Endothelial cell of umbilical vein (primary cell): ENCODE results near the gene CD81. TPM values are rescaled to one million over a fixed set of nuclear protein-coding genes. Genes with fewer than 3 reads are reported as not detected.

Source experiments
- BruUV-seq: library from RNA; stranded (reverse); fragments of 400-500 nt; replicated peaks from 2 replicates; lab custom pipeline; 2021; lab: Mats Ljungman, UMichigan
- CTCF ChIA-PET: fragments of 300-600, 350-600 bp; sonication (Branson Sonifier 250); formaldehyde crosslinking; loops from one replicate; lab custom pipeline; 2021; ENCODE audit warnings: antibody characterized with exemption, inconsistent platforms; lab: Charles Lee
- POLR2A ChIA-PET: fragments of 300-600, 350-600 bp; sonication (Branson Sonifier 250); formaldehyde crosslinking; loops from one replicate; lab custom pipeline; 2021; ENCODE audit warnings: antibody characterized with exemption, inconsistent platforms; lab: Charles Lee
- DNase-seq: peaks from one replicate; pipeline ENCODE4 v3.0.0-alpha.2; 2011; ENCODE audit warnings: low read depth, low spot score
- FAIRE-seq: peaks from 2 replicates; lab custom pipeline; 2011; peaks lifted over from hg19 to GRCh38; lab: Jason Lieb, UNC
- H2AFZ ChIP-seq: 2 replicates; pipeline ENCODE4 v1.6.0; 2012; ENCODE audit warnings: low read depth, low read length, control low read depth, inconsistent platforms
- H3K27ac ChIP-seq: 2 replicates; pipeline ENCODE4 v1.5.1; 2011; ENCODE audit warnings: low read depth, mild to moderate bottlenecking, control low read depth, low read length, moderate library complexity; ENCODE audit not compliant: insufficient read depth
- H3K27me3 ChIP-seq, 2 experiments: 2 replicates each; pipeline versions ENCODE4 v1.6.0 to v1.6.1; 2011; ENCODE audit warnings: low read length in 2 of 2, mixed read lengths in 1 of 2; ENCODE audit not compliant: control insufficient read depth in 2 of 2, insufficient read depth in 2 of 2
- H3K36me3 ChIP-seq, 2 experiments: 2 replicates in 1 of 2; 3 replicates in 1 of 2; pipeline ENCODE4 v1.5.1; 2011; ENCODE audit warnings: low read length in 2 of 2, mild to moderate bottlenecking in 1 of 2, moderate library complexity in 1 of 2; ENCODE audit not compliant: control insufficient read depth in 2 of 2, insufficient read depth in 2 of 2; ENCODE audit errors: extremely low read depth in 1 of 2
- H3K4me1 ChIP-seq: 3 replicates; pipeline ENCODE4 v1.5.1; 2011; ENCODE audit warnings: mild to moderate bottlenecking, low read length; ENCODE audit not compliant: control insufficient read depth, insufficient read depth; ENCODE audit errors: extremely low read depth
- H3K4me2 ChIP-seq: 2 replicates; pipeline ENCODE4 v1.6.1; 2011; ENCODE audit warnings: low read length, control low read depth, mixed read lengths; ENCODE audit not compliant: insufficient read depth
- H3K4me3 ChIP-seq, 3 experiments: fragments of 200-600 bp in 1 of 3; sonication (generic), shearing (Covaris generic) in 1 of 3; replicated peaks in 1 of 3; 2 replicates each; pipeline ENCODE4 v1.5.1; 2011 to 2016; ENCODE audit warnings: control low read depth in 3 of 3, low read length in 3 of 3, mild to moderate bottlenecking in 2 of 3, inconsistent platforms in 1 of 3, low read depth in 1 of 3, moderate library complexity in 1 of 3; ENCODE audit not compliant: insufficient read depth in 1 of 3
- H3K79me2 ChIP-seq: 2 replicates; pipeline ENCODE4 v1.6.0; 2012; ENCODE audit warnings: low read length, inconsistent platforms; ENCODE audit not compliant: control insufficient read depth, insufficient read depth
- H3K9ac ChIP-seq: replicated peaks from 2 replicates; pipeline ENCODE3; 2011; ENCODE audit warnings: low read length, control low read depth; ENCODE audit not compliant: insufficient read depth; ENCODE audit errors: extremely low read depth
- H3K9me1 ChIP-seq: replicated peaks from 3 replicates; pipeline ENCODE4 v1.6.0; 2011; ENCODE audit warnings: mild to moderate bottlenecking, low read length; ENCODE audit not compliant: control insufficient read depth, insufficient read depth; ENCODE audit errors: extremely low read depth
- H3K9me3 ChIP-seq: replicated peaks from 2 replicates; pipeline ENCODE4 v1.5.1; 2012; ENCODE audit warnings: low read length, inconsistent platforms; ENCODE audit not compliant: control insufficient read depth, insufficient read depth
- H4K20me1 ChIP-seq: replicated peaks from 2 replicates; pipeline ENCODE3; 2011; ENCODE audit warnings: mild to moderate bottlenecking, low read length; ENCODE audit not compliant: control insufficient read depth, insufficient read depth; ENCODE audit errors: extremely low read depth
- CTCF ChIP-seq, 2 donors: IDR thresholded peaks; 1 replicate in 1 of 2; 2 replicates in 1 of 2; pipeline ENCODE4 v1.5.1; 2011; ENCODE audit warnings: low read length in 2 of 2, mild to moderate bottlenecking in 2 of 2, moderate library complexity in 2 of 2, control low read depth in 1 of 2, inconsistent platforms in 1 of 2, low read depth in 1 of 2; ENCODE audit not compliant: insufficient read depth in 1 of 2; ENCODE audit errors: extremely low read depth in 1 of 2
- EZH2 ChIP-seq: IDR thresholded peaks from 2 replicates; pipeline ENCODE4 v1.6.1; 2012; ENCODE audit warnings: borderline replicate concordance, low read depth, mild to moderate bottlenecking, moderate library complexity, low read length, inconsistent platforms; ENCODE audit not compliant: severe bottlenecking
- FOS ChIP-seq: IDR thresholded peaks from 2 replicates; pipeline ENCODE4 v1.6.1; 2011; ENCODE audit warnings: mild to moderate bottlenecking, low read length, moderate library complexity, borderline replicate concordance; ENCODE audit not compliant: insufficient read depth
- GATA2 ChIP-seq: IDR thresholded peaks from 2 replicates; pipeline ENCODE4 v1.7.0; 2011; ENCODE audit warnings: low read depth, mild to moderate bottlenecking, moderate library complexity, mixed read lengths, low read length; ENCODE audit not compliant: insufficient read length, insufficient read depth
- JUN ChIP-seq: IDR thresholded peaks from 2 replicates; pipeline ENCODE4 v1.6.1; 2011; ENCODE audit warnings: borderline replicate concordance, low read depth; ENCODE audit not compliant: insufficient read length, insufficient read depth
- MAX ChIP-seq: IDR thresholded peaks from 2 replicates; pipeline ENCODE4 v1.6.1; 2011; ENCODE audit not compliant: insufficient read depth, insufficient read length
- MYC ChIP-seq: IDR thresholded peaks from one replicate; pipeline ENCODE4 v1.6.1; 2011; ENCODE audit warnings: mild to moderate bottlenecking, low read depth, low read length
- POLR2A ChIP-seq: IDR thresholded peaks from 2 replicates; pipeline ENCODE4 v1.6.1; 2012; ENCODE audit warnings: low read depth, mild to moderate bottlenecking, control low read depth, low read length
- POLR2AphosphoS5 ChIP-seq: IDR thresholded peaks from 2 replicates; pipeline ENCODE4 v1.6.1; 2012; ENCODE audit warnings: low read depth, mild to moderate bottlenecking, control low read depth, low read length, moderate library complexity; ENCODE audit not compliant: insufficient read depth
- dilution Hi-C: fragments of 300-500 bp; cut with MboI; formaldehyde crosslinking; loops from one replicate; pipeline ENCODE4 v1.15.0; 2019; ENCODE audit warnings: low sequenced_read_pairs; ENCODE audit not compliant: extremely low pct_ligation_motif_present
- intact Hi-C: fragments of 100-400 bp; cut with micrococcal nuclease; formaldehyde crosslinking; loops from one replicate; pipeline ENCODE4 v1.10.0; 2022
- polyA plus RNA-seq, 4 experiments: library from polyadenylated mRNA; depleted of rRNA in 3 of 4; stranded (reverse) in 3 of 4; unstranded in 1 of 4; fragments of >200 nt; gene quantifications; 2 replicates each; pipeline versions ENCODE4 v1.2.1 to v1.2.3, GENCODE V29; 2011 to 2012; ENCODE audit warnings: missing spikeins in 1 of 4
- total RNA-seq: library from RNA; stranded (reverse); gene quantifications from 2 replicates; pipeline ENCODE4 v1.2.3, GENCODE V29; 2021

The CD81 gene
- total and polyA plus RNA-seq, 2 donors (not counting 3 experiments of a cell fraction or from before 2014, with no cell fraction given): 409 to 802 TPM

GRCh38 chr11:2412323-2412722 lies 35.2 kb downstream of the CD81 start:
- BruUV-seq: no TSS peak
- POLR2A ChIA-PET: no interaction called here

More at GRCh38 chr11:2412323-2412722, 35.2 kb downstream of the CD81 start:
- no peak overlapping the region for H2AFZ ChIP-seq
- H3K4me3 ChIP-seq: no peak overlapping the region
- intact Hi-C loops (no loop called here), dilution Hi-C loops (no loop called here)
- H3K9me3 ChIP-seq: no peaks in the 10 kb centered on the region
- H3K9me1 ChIP-seq: no peaks in the 10 kb centered on the region
- H3K27me3 ChIP-seq: peaks cover 0 to 4% of the 10 kb centered on the region in 2 experiments
- CTCF ChIA-PET: interaction anchor here (1.0 to 2.5 kb wide), 2 partner anchors 12 to 108 kb away, joined by 3 to 9 read pairs; partner anchors contain the start of gene TSSC4
- no peak for TF ChIP-seq EZH2
- TF ChIP-seq MAX: no peak
- TF ChIP-seq GATA2: no peak
- no peak for TF ChIP-seq POLR2A
- TF ChIP-seq JUN: no peak
- TF ChIP-seq CTCF (IDR thresholded peaks at IDR 0.05; ENCODE audit: extremely low read depth in 1 of 2, insufficient read depth in 1 of 2, low read depth in 1 of 2, low read length in 2 of 2): no peak
- no peak for TF ChIP-seq FOS
- no peak for TF ChIP-seq POLR2AphosphoS5
- no peak for TF ChIP-seq MYC
- no peak overlapping the region for H3K9ac ChIP-seq
- H4K20me1 ChIP-seq: no peaks in the 10 kb centered on the region
- H3K4me1 ChIP-seq: no peaks in the 10 kb centered on the region
- no peak for DNase-seq
- no peak overlapping the region for H3K27ac ChIP-seq
- H3K4me2 ChIP-seq: no peak overlapping the region
- no peak for FAIRE-seq
- H3K79me2 ChIP-seq: no peaks in the 10 kb centered on the region
- no peaks in the 10 kb centered on the region for H3K36me3 ChIP-seq
